Stimulated activated CD4-positive, alpha-beta T cell treated with anti-CD3 and anti-CD28 coated beads, TNF-alpha, amount 100 ng/mL, for 24 hours (primary cell): ENCODE results near the gene ACACA.

ENCODE experiments used
- DNase-seq, 3 experiments: peaks; one replicate each; pipeline ENCODE4 v3.0.0-alpha.2; 2020; ENCODE audit warnings: low read depth in 3 of 3

Gene ACACA

GRCh38 chr17:37037590-37038155 lies 369.0 kb downstream of the ACACA start:
- DNase-seq: no peak
